NCI-H1436 (cell line): ENCODE results near the gene TOP1.
"Not testable (repeated sequence)": the region's sequence is repeated elsewhere in the genome, so short reads cannot be mapped to it uniquely, and the experiment has no call there.

ENCODE experiments used
- DNase-seq: peaks from one replicate; lab custom pipeline; 2025; lab: John Stamatoyannopoulos, UW

TOP1 gene

DNA sequence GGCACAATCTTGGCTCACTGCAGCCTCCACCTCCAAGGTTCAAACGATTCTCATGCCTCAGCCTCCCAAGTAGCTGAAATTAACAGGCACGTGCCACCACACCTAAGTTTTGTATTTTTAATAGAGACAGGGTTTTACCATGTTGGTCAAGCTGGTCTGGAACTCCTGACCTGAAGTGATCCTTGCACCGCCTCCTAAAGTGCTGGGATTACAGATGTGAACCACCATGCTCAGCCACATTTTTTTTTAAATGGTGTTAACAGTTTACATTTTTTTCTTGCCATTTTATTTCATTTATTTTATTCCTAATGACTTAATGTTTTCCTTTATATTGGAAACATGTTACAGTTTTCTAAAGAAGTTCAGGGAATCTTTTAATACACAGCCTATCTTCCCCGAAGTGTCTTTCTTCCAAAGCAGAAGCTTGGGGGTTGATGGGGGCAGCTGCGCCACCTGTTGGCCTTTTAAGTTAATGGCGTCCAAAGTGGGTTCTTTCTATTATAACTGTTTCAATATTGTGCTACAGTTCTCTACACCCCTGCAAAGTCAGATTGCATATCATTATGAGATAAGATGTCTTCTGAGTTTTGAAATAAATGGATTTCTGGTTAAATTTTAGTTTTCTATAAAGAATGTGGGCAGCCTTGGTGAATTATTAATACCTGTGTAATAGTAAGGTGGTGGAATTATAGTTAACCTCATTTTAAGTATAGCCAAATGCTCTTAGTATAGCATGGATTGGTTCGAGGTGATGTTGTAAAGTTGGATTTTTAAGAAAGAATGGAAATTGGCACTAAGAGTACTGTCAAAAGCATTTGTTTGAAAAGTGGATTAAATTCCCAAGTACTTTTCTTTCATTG is 66.7 kb downstream of the TOP1 start:
- DNase-seq, result peak; percentile 16

DNA sequence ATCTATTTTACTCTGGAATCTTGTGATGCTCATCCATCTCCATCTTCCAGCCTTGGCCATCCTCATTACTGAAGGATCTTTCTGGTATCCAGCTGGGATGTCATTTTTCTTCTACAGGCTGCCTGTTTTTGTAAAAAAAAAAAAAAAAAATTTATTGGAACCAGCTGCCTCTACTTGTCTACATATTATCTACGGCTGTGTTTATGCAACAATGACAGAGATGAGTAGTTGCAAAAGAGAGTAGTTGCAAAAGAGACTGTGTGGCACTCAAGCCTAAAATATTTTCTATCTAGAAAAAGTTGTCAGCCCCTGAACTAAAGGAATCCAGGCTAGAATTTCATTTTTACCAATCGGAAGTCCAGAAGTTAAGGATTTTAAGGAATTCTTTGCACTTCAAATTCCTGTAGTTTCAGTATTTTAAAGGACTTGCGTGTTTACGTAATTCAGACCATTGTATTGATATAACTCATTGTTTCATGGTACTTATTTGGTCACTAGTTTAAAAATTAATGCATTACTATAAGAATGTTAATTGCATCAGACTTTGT is 70.2 kb downstream of the TOP1 start:
- no peak for DNase-seq

DNA sequence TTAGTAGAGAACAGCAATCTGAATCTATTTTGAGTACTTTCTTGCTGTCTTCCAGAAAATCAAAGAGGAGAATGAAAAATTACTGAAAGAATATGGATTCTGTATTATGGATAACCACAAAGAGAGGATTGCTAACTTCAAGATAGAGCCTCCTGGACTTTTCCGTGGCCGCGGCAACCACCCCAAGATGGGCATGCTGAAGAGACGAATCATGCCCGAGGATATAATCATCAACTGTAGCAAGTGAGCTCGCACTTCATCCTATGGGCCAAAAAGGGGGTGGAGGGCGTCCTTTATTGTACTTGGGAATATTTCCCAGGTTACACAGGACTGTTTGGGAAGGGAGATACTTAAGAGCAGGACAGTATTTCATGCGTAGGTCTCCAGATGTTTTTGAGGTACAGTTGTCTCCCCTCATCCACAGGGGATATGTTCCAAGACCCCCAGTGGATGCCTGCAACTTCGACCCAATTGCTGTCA is 71.4 kb downstream of the TOP1 start:
- DNase-seq, result no peak

DNA sequence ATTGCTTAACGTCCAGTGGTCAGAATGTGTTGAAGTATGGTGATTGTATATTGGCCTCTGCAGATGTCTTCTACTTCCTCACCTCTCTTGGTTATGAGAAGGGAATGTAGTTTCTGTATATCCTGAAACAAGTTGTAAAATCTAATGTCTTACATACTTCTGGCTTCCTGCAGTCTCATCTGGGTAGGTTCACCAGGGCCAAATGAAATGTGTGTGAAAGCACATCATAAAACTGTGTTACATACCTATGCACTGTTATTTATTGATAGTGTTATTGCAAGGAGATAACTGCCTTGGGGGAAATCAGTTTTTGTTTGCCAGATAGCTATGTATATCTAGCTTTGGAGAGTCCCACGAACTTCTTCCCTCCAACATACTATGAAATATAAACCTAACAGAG is 73.0 kb downstream of the TOP1 start:
- no peak for DNase-seq

DNA sequence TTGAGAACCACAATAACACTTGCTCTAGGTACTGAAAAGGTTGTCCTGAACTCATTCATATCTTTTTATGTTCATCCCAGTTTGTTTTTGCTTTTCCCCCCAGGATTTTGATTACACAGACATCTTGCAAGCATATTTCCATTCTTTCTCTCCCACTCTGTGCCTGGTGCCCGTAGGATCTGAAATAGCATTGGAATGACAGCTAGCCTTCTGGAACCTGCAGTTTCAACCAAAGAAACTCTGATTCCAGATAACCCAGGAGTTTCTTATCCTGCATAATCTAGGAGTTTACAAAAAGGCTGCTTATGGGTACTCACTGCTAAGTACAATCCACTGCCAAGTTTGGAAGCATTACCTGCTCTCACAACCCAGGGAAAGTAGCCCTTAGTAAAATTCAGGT is 79.9 kb downstream of the TOP1 start:
- no peak for DNase-seq

DNA sequence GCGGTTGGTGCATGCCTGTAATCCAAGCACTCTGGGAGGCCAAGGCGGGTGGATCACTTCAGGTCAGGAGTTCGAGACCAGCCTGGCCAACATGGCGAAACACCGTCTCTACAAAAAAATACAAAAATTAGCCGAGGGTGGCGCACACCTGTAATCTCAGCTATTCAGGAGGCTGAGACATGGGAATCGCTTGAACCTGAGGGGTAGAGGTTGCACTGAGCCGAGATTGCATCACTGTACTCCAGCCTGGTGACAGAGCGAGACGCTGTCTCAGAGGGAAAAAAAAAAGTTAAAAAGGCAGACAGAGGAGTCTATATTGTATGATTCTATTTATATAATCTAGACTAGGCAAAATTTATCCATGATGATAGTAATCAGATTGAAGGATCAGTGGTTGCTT is 81.4 kb downstream of the TOP1 start:
- no peak for DNase-seq

DNA sequence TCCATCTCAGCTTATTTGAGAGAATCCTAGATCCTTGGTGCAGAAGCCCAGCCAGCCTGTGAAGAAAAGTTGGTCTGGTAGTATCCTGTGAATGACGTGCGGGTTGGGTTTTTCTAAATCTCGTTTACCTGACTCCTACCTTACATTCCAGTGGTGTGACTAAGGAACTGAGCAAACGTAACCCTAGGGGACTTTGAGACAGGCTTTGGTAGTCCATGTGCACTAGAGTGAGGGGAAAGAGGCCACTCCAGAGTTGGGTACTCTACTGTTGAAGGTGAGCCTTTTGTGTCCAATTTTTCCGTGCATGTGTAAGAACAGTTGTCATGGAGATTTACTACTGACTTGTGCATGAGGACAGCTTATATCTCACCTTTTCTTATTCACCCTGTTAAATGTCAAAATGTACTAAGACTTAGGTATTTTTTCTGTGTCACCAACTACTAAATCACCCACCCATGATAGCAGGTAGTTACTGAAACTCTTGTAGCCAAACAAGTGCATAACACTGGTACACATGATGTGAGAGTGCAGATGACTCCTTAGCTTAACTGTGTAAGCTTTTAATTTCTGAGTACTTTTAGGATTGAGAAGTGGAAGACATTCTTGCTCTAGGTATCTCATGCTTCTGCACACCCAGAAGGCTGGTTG is 82.4 kb downstream of the TOP1 start:
- no peak for DNase-seq

DNA sequence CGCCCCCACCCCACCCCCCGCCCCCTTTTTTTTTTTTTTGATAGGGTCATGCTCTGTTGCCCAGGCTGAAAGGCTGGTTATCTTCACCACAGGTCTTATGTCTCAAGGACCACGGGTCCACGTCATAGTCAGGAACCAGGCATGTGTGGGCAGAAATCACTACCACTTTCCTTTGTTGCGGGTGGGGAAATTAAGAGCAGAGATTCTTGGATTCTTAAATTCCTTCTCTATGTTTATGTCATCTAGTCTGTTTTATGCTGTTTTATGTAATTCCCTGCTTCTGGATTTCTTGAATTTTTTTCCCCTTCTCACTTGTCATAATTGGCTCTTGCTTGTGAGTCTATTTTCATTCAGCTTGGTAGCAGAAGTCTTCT is 82.9 kb downstream of the TOP1 start:
- no peak for DNase-seq

DNA sequence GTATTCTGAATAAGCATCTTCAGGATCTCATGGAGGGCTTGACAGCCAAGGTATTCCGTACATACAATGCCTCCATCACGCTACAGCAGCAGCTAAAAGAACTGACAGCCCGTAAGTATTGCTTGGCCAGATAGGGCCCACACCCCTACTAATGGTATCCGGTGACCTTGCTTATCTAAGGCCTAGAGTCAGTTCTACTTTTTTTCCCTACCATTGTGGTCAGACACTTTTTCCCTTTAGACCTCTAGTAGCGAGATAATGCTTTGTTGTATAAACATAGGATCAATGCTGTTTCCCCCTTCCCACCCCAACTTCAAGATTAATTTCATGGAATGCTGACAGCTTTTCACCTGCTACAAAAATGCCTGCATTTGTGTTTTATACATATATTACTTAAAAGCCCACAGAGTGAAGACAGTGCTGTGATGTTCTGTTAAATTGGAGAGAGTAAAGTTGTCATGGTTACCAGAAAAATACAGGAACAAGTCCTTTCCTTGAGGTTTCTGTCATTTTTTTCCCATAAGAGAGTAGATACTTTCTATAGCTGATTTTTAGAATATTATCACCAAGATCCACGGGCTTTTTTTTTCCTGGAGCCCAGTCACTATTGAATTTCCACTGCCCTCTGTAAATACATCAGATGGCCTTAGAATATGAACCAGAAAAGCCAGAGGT is 87.8 kb downstream of the TOP1 start:
- no peak for DNase-seq

DNA sequence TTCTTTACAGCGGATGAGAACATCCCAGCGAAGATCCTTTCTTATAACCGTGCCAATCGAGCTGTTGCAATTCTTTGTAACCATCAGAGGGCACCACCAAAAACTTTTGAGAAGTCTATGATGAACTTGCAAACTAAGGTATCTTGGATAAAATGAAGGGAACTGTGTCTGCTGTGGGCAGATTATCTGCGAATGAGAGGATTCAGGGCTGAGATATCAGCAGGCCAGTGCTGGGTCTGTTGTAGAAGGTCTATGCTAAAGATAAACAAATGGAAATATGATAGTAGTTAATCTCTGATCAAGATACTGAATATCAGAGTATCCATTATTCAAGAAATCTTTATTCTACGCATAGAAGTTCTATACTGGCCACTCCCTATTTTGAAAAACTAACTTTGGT is 89.5 kb downstream of the TOP1 start:
- not testable (repeated sequence) for DNase-seq

DNA sequence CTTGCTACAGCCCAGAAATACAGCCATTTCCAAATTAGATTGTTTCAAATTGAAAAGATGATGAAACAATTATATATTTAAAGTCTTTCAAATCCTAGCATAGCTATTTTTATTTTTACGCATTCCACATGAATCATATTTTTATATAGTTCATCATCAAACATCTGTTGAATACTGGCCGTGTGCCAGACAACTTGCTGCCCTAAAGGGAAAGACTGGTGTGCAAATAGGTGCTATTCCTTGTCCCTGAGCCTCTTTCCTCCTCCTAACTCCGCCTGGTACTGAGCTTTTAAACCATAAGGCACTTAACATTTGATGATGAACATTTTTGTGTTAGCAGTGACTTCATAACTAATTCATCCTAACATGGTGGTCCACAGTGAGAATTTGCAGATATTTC is 90.0 kb downstream of the TOP1 start:
- DNase-seq, result no peak

DNA sequence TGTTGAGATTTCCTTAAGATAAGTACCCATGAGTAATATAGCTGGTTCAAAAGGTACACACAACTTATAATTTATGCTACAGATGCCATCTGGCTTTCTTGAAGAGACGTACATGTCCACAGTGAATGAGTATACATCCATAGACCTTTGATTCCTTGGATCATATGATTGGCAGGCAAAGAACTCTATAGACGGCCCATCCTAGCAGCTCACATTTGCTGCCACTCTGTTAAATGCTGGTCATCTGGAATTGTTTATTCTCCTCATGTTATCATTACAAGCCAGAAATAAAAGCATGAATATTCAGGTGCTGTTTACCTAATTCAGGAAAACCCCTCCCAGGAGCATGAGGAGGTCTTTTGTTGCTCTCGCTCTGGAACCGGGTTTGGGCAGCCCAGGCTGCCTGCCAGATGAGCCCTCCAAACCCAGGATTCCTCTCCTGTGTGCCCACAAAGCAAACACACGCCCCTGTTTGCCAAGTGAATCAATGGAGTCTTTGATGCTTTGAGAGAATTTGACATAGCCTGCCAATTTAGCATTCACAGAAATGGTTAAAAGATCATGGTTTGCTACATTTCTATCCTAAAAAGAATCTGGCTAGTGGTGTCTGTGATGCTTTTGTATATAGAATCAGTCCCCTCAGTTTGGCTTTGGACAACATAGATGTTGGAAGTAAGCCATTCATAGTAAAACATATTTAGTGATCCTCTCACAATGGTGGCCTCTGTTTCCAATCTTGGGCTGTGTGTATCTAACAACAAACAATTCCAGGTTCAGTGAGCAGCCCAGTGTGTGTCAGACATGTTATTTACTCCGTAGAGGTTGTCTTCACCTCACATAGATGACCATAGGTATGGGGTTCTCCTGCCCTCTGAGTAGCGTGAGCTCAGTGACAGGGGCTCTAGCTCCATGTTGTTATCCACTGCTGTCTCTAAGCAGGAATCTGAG is 91.3 kb downstream of the TOP1 start:
- no peak for DNase-seq

DNA sequence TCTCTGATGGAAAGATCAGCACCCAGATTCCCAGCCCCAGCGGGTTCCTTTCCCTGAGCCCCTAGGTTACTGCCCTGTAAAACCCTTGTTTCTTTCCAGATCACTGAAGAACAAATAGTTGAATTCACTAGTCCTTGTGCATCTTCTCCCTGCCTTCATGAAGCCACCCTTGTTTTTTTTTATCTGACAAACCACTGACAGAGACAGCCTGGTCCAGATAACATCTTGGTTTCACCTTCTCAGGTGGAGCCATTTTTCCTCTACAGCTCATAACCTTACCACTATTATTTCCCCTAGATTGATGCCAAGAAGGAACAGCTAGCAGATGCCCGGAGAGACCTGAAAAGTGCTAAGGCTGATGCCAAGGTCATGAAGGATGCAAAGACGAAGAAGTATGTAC is 92.8 kb downstream of the TOP1 start:
- DNase-seq, result no peak

DNA sequence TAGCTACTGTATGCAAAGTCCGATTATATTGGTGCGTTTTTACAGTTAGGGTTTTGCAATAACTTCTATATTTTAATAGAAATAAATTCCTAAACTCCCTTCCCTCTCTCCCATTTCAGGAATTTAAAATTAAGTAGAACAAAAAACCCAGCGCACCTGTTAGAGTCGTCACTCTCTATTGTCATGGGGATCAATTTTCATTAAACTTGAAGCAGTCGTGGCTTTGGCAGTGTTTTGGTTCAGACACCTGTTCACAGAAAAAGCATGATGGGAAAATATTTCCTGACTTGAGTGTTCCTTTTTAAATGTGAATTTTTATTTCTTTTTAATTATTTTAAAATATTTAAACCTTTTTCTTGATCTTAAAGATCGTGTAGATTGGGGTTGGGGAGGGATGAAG is 95.0 kb downstream of the TOP1 start:
- no peak for DNase-seq

DNA sequence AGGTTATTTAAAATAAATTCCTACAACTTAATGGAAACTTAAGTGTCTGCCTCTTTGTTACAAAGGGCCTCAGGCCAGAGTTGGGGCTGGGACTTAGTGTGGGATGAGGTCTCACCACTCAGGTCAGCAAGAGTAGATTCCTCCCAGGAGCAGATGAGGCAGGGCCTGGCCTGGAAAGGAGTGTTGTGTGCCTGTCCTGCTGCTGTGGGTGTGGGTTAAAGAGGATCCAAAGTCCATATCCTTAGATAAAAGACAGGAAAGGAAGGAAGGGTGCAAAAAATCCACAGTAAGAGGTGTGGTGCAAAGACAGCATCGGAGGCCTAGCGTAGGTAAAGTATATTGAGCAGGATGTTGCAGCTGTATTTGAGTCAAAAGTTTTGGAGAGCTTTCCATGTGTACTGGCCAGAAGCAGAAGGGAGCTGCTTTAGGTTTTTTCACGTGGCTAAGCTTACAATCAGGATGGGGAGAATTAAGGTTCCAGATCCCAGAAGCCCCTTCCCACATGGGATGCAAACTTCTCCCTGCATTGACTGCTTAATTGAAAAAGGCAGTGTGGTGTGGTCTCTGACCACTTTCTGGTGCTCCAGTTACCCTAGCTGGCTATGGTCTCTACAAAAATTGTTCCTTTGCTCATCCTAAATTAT is 96.0 kb downstream of the TOP1 start:
- no peak for DNase-seq

DNA sequence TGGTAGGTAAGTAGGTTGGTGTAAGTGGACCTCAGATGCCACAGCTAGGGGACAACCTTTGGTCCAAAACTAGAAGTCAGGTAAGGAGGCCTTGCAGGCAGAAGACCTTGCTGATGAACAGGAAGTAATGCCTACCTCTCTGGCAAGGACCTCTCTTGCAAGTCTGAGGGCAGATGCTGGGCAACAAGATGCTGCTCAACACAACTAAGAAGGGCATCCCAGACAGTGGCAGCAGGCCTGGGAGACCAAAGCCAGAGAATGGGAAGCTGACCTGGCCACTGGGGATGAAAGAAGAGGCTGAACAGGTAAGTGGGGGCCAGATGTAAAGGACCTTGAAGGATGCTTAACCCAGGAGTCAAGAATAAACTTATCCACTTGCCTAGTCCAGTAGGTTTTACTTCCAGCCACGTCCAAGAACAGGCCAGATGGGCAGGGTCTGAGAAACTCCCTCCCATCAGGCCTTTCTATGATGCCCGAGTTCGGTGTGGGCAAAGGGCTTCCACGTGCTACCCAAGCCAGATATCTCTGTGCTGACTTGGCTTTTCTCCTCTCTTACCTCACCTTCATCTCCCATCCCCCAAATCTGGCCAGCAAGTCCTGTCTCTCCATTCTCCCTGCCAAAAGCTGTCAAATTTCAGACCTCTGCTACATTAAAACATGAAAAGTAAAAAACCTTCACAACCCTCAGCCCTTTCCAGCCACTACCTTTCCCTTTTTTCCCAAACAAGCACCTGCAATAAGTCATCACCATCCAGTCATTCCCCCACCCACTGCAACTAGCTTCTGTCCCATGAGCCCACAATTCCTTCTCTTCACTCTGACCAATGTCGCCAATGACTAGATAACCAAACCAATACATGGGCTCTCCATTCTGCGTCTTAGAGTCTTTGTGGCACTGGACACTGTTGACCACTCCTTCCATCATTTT is 97.2 kb downstream of the TOP1 start:
- DNase-seq, result no peak

DNA sequence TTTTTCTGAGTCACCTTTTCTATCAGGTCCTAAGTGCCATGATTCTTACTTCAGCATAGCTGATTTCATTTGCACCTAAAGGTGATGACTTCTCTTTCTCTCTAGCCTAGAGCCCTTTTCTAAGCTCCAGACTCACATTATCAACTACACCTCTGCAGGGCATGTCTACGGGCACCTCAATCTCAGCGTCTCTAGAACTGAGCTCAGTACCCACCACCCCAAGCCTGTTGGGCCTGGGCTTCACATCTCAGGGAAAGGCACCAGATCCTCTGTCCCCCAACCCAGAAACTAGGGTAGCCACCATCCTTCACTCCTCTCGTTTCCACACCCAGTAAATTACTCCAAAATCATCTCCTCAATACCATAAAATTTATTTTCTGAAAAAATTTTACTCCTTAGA is 98.1 kb downstream of the TOP1 start:
- no peak for DNase-seq

DNA sequence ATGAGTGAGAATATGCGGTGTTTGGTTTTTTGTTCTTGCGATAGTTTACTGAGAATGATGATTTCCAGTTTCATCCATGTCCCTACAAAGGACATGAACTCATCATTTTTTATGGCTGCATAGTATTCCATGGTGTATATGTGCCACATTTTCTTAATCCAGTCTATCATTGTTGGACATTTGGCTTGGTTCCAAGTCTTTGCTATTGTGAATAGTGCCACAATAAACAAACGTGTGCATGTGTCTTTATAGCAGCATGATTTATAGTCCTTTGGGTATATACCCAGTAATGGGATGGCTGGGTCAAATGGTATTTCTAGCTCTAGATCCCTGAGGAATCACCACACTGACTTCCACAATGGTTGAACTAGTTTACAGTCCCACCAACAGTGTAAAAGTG is 99.7 kb downstream of the TOP1 start:
- not testable (repeated sequence) for DNase-seq

DNA sequence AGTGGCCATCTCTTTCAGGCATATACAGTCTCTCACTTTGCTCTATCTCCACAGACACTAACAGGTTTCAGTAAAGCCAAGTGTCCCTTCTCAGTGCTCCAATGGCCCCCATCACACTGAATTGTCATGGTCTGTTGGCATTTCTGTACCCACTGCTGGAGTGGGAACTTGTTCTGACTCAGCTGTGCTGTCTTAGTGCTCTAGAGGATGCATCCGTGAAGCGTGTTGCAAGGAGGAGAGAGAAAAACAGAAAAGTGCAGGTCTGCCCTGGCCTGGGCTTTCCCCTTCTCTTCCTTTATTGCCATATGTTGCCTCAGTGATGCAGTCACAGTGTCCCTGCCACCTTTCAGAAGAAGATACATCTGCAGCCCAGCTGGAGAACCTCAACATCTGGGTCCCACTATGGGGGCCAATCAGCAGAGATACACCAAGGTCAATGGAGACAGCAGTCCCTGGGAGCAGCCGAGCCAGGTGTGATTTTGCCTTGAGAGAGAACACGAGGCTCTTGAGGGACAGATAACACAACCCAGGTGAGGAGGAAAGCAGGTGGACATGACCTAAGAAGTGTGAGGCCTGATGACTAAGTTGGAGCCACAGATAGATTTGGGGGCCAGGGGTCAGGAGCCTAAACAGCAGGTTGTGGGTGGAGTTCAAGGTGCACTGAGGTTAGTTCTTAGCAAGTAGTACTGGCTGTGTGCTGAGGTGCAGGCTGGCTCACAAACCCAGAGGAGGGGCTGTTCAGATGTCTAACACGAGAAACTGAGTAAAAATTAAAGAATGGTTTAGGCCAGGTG is 103.2 kb downstream of the TOP1 start:
- DNase-seq, result no peak
